Lung (tissue), 12 donors: ENCODE data around the gene PLEKHH3. TPM values are rescaled to one million over a fixed set of nuclear protein-coding genes. Genes with fewer than 3 reads are reported as not detected.

ENCODE experiments used
- ATAC-seq: fragments of 200-7000 bp; cut with Tn5 transposase; one replicate; pipeline ENCODE4 v1.9.1; 2020; ENCODE audit warnings: moderate number of reproducible peaks; ENCODE audit not compliant: insufficient read depth, low FRiP score
- DNase-seq, 3 donors: peaks; one replicate each; pipeline ENCODE4 v3.0.0-alpha.2; 2013 to 2017
- H3K27ac ChIP-seq, 2 donors: one replicate each; pipeline ENCODE4 v1.5.1; 2013; ENCODE audit warnings: mild to moderate bottlenecking in 2 of 2, moderate library complexity in 2 of 2, control low read depth in 1 of 2, inconsistent platforms in 1 of 2, low read depth in 1 of 2, low read length in 1 of 2
- H3K27me3 ChIP-seq, 3 donors: one replicate each; pipeline ENCODE4 v1.5.1; 2013; ENCODE audit warnings: low read length in 2 of 3; ENCODE audit not compliant: control insufficient read depth in 3 of 3, insufficient read depth in 3 of 3
- H3K36me3 ChIP-seq, 4 donors: one replicate each; pipeline ENCODE4 v1.5.1; 2013; ENCODE audit warnings: low read length in 4 of 4, mild to moderate bottlenecking in 1 of 4, moderate library complexity in 1 of 4; ENCODE audit not compliant: control insufficient read depth in 4 of 4, insufficient read depth in 4 of 4
- H3K4me1 ChIP-seq, 5 donors: one replicate each; pipeline ENCODE4 v1.5.1; 2013; ENCODE audit warnings: low read length in 5 of 5, mild to moderate bottlenecking in 2 of 5, moderate library complexity in 1 of 5; ENCODE audit not compliant: control insufficient read depth in 5 of 5, insufficient read depth in 5 of 5
- H3K4me3 ChIP-seq: one replicate; pipeline ENCODE4 v1.5.1; 2013; ENCODE audit warnings: mild to moderate bottlenecking, control low read depth, moderate library complexity
- H3K9ac ChIP-seq, 2 donors: one replicate each; pipeline ENCODE4 v1.5.1; 2013; ENCODE audit warnings: low read length in 2 of 2, control low read depth in 1 of 2; ENCODE audit not compliant: insufficient read depth in 1 of 2
- H3K9me3 ChIP-seq, 4 donors: one replicate each; pipeline ENCODE4 v1.5.1; 2013; ENCODE audit warnings: low read length in 3 of 4, mild to moderate bottlenecking in 1 of 4, moderate library complexity in 1 of 4; ENCODE audit not compliant: control insufficient read depth in 4 of 4, insufficient read depth in 3 of 4
- WGBS, 2 donors: extraction: QIAGEN DNeasy Blood & Tissue Kit; methylation state at CpG; one replicate each; pipeline ENCODE4 v1.1.7; 2013; 5-methylcytosine and 5-hydroxymethylcytosine counted together
- polyA plus RNA-seq, 2 donors: library from polyadenylated mRNA; stranded (reverse); fragments of 200-250 nt; gene quantifications; one replicate each; pipeline ENCODE4 v1.2.1, GENCODE V29; 2013
- total RNA-seq, 2 donors: library from RNA; depleted of rRNA in 1 of 2; stranded (reverse); fragments of >200 nt in 1 of 2; gene quantifications; one replicate each; pipeline ENCODE4 v1.2.1, GENCODE V29; 2014 to 2021
- TF ChIP-seq, protein P1 (sequence below): IDR thresholded peaks from 2 replicates; pipeline ENCODE4 v1.5.1; 2012; ENCODE audit warnings: mild to moderate bottlenecking; ENCODE audit errors: control extremely low read depth, extremely low read depth
- donor health status: control.
- donor health status: control.
- donor health status: Bipolar disorder and iron deficiency.
- donor health status: healthy.
- donor health status: DM: yes; HTN: yes; CAD: no.

The PLEKHH3 gene
- total and polyA plus RNA-seq, 4 donors: 21.2 to 30.2 (median 22.9) TPM

DNA sequence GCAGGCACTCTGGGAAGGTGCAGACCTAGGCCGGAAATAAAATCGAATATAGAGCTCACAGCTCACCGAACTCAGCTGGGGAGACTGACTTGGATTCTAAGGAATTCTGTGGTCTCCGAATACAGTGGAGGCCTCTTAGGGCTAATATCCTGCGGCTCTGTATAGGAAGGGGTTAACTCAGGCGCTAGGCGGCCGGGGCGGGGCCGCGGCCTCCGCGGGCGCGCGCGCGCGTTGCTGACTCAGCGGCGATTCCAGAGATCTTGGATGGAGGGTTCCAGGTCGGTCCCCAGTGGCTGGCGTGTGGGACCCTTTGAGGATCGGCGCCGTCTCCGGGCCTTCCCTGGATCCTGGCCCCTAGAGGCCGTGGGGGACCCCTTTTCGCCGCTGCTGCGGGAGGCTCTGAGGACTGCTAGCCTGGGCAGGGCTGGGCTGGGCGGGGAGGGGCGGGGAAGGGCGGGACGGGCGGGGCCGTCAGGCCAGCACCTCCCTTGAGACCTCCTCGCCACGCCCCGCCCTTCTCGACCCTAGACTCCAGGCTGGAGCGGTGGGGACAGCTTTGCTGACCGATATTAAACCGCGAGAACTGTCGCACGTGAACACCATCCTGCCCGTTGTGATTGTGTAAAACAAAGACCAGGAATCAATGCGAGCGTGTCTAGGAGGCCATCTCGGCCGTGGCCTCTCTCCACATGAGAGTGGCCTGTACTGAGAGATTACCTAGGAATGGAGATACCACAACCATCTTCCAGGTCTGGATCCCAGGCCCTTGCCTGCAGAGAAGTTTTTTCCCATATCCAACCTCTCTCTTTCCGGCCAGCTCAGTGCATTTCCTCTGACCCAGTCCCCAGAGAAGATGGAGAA is 1.4 kb upstream of the PLEKHH3 start:
- ATAC-seq (peak; percentile 41), DNase-seq (peak; percentile 91 to 94 (median 93))
- peak overlapping the region; percentile 96 to 100 for H3K27ac ChIP-seq
- H3K9me3 ChIP-seq: no peaks in the 10 kb centered on the region
- WGBS, 2 donors: 0 to 1% methylated on average over 49 to 53 of the region's 53 CpGs
- peaks cover 0 to 15% (median 5%) of the 10 kb centered on the region in 3 donors for H3K27me3 ChIP-seq
- peak overlapping the region; percentile 60 to 69 for H3K9ac ChIP-seq
- H3K4me3 ChIP-seq: peak overlapping the region; percentile 54
- peaks cover 0 to 7% (median 2%) of the 10 kb centered on the region in 4 donors for H3K36me3 ChIP-seq
- TF ChIP-seq, protein P1, sequence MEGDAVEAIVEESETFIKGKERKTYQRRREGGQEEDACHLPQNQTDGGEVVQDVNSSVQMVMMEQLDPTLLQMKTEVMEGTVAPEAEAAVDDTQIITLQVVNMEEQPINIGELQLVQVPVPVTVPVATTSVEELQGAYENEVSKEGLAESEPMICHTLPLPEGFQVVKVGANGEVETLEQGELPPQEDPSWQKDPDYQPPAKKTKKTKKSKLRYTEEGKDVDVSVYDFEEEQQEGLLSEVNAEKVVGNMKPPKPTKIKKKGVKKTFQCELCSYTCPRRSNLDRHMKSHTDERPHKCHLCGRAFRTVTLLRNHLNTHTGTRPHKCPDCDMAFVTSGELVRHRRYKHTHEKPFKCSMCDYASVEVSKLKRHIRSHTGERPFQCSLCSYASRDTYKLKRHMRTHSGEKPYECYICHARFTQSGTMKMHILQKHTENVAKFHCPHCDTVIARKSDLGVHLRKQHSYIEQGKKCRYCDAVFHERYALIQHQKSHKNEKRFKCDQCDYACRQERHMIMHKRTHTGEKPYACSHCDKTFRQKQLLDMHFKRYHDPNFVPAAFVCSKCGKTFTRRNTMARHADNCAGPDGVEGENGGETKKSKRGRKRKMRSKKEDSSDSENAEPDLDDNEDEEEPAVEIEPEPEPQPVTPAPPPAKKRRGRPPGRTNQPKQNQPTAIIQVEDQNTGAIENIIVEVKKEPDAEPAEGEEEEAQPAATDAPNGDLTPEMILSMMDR: no peak
- H3K4me1 ChIP-seq: peaks cover 12 to 62% (median 18%) of the 10 kb centered on the region in 5 donors

DNA sequence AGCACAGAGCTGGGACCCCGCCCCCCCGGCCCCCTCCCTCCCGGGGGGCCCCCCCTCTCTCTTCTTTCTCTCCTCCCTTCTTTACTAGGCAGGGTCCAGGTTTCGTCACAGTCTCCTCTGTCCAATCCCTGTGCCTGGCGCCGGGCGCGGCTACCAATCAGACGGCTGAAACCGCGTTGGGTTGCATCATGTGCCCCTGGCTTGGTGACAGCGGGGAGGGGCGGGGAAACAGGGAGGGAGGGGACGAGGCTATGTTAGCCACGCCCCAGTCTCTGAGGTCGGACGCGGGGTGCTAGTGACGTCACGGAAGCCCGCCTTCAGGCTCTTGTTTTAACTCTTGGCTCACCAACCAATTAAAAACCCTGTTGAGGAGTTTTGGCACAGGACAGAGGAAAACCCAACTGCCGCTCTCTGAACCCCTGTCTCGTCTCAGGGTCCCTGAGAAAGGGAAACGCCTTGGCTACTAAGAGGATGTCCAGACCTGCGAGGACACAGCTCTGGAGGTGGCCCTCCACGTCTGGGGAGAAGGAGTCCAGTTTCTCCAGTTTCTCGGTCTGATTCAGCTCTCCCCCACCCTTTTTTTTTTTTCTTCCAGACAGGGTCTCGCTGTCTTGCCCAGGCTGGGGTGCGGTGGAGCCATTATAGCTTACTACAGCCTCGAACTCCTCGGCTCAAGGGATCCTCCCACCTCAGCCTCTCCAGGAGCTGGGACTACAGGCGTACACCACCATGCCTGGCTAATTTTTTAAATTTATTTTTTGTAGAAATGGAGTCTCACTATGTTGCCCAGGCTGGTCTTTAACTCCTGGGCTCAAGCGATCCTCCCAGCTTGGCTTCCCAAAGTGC is 441 bp upstream of the PLEKHH3 start:
- peak; percentile 100 for DNase-seq
- Histone ChIP-seq H3K27me3 (peaks cover 0 to 9% (median 5%) of the 10 kb centered on the region in 3 donors), H3K9ac (peak overlapping the region in 1 of 2 donors; percentile 85), H3K36me3 (peaks cover 0 to 16% (median 6%) of the 10 kb centered on the region in 4 donors), H3K27ac (peak overlapping the region; percentile 96 to 100), H3K4me1 (peaks cover 12 to 55% (median 16%) of the 10 kb centered on the region in 5 donors), H3K9me3 (no peaks in the 10 kb centered on the region), H3K4me3 (peak overlapping the region; percentile 76)
- 2 to 4% methylated on average over 30 to 33 of the region's 33 CpGs for WGBS, 2 donors
- TF ChIP-seq, protein P1: no peak
- peak; percentile 65 for ATAC-seq

DNA sequence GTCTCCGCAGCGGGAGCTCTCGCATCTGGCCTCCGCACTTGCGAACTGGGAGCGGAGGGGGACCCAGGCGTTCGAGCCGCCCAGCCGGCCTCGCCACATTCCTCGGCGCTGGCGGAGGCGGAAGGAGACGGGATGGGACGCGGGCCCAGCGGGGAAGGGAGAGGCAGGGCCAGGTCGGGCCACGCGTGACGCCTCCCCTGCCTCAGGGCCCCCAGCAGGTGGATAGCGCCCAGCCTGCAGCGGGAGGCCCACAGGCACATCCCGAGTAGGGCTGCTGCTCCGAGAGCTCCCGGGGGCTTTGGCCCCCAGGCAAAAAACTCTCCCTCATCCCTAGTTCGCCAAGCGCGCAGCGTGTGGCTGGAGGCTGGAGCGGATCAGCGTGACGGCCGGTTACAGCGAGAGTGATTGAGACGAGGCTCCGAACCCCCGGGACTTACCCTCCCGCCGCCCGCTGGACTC is 800 bp downstream of the PLEKHH3 start:
- WGBS, 2 donors: 0 to 1% methylated on average over 38 to 43 of the region's 43 CpGs
- Histone ChIP-seq H3K4me3 (peak overlapping the region; percentile 76), H3K36me3 (peaks cover 0 to 27% (median 14%) of the 10 kb centered on the region in 4 donors), H3K9ac (peak overlapping the region; percentile 25 to 70), H3K9me3 (no peaks in the 10 kb centered on the region), H3K27ac (peak overlapping the region; percentile 82 to 91), H3K27me3 (peaks cover 0 to 3% (median 0%) of the 10 kb centered on the region in 3 donors), H3K4me1 (peaks cover 9 to 49% (median 14%) of the 10 kb centered on the region in 5 donors)
- TF ChIP-seq, protein P1: no peak
- ATAC-seq (peak; percentile 8), DNase-seq (peak in 2 of 3 donors; percentile 54 to 63)
